Breast epithelium (tissue), 3 donors: ENCODE measurements around the gene ACAP2.

Source experiments
- POLR2A ChIP-seq: fragments of 450-650 bp; IDR thresholded peaks from one replicate; pipeline ENCODE4 v1.6.1; 2016; ENCODE audit warnings: antibody characterized with exemption, mild to moderate bottlenecking, moderate library complexity
- POLR2AphosphoS5 ChIP-seq, 3 donors: sonication (generic); formaldehyde crosslinking; IDR thresholded peaks; one replicate each; pipeline ENCODE4 v1.6.1; 2017; ENCODE audit warnings: antibody characterized with exemption in 3 of 3
- TF ChIP-seq, protein P1 (sequence below), 3 donors: fragments of 450-650 bp; IDR thresholded peaks; one replicate each; pipeline ENCODE4 v1.5.1; 2016 to 2017; ENCODE audit warnings: antibody characterized with exemption in 3 of 3, mild to moderate bottlenecking in 3 of 3, moderate library complexity in 3 of 3

DNA sequence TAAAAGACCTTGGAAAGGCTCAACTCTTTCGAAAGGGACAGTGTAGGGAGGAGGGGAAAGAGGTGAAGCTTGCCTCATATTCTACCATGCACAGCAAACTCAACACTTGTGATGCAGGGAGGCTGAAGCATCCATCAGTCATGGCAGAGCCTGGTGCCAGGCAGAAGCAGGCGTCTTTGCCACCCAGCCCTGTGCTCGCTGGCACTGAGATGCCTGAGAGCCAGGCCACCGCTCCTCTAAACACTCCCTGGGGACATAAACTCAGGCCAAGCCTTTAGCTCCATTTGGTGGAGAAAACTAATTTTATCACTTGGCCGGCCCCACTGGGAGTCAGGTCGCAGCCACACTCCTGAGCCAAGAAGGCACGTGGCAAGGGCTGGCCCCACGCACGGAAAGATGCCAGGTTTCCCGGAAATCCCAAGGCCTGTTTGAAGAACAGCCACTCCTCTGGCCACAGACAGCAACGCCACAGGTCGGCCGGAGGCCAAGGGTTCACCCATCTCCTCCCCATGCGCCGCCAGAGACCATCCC is 202.6 kb downstream of the ACAP2 start:
- TF ChIP-seq, protein P1, sequence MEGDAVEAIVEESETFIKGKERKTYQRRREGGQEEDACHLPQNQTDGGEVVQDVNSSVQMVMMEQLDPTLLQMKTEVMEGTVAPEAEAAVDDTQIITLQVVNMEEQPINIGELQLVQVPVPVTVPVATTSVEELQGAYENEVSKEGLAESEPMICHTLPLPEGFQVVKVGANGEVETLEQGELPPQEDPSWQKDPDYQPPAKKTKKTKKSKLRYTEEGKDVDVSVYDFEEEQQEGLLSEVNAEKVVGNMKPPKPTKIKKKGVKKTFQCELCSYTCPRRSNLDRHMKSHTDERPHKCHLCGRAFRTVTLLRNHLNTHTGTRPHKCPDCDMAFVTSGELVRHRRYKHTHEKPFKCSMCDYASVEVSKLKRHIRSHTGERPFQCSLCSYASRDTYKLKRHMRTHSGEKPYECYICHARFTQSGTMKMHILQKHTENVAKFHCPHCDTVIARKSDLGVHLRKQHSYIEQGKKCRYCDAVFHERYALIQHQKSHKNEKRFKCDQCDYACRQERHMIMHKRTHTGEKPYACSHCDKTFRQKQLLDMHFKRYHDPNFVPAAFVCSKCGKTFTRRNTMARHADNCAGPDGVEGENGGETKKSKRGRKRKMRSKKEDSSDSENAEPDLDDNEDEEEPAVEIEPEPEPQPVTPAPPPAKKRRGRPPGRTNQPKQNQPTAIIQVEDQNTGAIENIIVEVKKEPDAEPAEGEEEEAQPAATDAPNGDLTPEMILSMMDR (IDR thresholded peaks at IDR 0.05) = no peak
- TF ChIP-seq POLR2A (no peak), POLR2AphosphoS5 (IDR thresholded peaks at IDR 0.05) (no peak)
